SKM-1 (cell line): Measurements from ENCODE around the gene METTL6.
"Not testable (repeated sequence)": the region's sequence is repeated elsewhere in the genome, so short reads cannot be mapped to it uniquely, and the experiment has no call there.

Experiments used
- DNase-seq: peaks from one replicate; lab custom pipeline; 2025; ENCODE audit not compliant: unreplicated experiment; lab: John Stamatoyannopoulos, UW

Gene METTL6, protein sequence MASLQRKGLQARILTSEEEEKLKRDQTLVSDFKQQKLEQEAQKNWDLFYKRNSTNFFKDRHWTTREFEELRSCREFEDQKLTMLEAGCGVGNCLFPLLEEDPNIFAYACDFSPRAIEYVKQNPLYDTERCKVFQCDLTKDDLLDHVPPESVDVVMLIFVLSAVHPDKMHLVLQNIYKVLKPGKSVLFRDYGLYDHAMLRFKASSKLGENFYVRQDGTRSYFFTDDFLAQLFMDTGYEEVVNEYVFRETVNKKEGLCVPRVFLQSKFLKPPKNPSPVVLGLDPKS

DNA sequence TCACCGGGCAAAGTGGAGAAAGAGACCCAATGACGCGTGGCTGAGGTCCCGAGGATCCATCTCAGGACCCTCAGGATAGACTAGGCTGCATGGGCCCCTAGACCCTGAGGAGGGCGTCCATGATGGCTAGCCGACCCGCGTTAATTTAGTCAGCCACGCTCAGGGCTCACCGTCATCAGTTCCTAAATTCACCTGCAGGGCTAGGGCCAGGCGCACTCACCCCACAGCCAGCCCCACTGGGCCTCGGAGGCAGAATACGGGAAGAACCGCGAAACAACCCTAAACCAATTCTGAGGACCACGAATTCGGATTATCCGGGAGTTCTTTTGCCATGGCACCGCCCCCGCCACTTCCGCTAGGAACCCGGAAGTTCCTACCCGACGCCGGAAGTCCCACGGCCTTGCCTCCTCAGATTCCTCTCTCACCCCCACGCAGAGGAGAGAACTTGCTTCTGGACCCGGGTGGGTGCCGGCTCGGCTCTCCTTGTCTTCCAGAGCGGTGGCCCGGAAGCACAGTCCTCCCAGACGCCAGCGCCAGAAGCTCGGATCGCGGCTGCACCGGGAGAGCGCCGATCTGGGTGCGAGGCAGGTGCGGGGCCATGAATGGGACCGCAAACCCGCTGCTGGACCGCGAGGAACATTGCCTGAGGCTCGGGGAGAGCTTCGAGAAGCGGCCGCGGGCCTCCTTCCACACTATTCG, at the start of gene METTL6, which contains the start of gene EAF1:
Gene METTL6 (minus strand): TSS at position 363 of the 699 bp plus-strand sequence. CDS start 1,033 bp downstream, outside the sequence.
Gene EAF1 (plus strand): TSS at position 417 of the 699 bp plus-strand sequence. CDS start 182 bp downstream, at position 599.
- peak; percentile 67 for DNase-seq

DNA sequence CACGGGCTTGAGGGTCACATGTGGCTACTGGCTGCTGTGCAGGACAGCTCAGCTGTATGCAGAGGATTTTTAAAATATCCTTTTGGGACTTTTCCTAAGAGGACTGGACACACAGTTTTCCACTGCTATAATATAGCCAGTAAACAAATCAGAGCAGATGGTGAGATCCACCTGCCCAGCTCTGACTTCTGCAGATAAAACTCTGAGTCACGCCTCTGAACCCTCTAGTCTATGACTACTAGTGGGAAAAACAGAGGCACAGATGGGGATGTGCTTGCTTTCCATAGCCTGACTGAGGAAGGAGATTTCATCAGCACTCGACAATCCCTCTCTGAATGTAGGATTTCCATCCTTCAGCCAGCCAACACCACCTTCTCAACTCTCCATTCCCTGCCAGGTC, 49.0 kb upstream of the METTL6 start:
- no peak for DNase-seq

- DNase-seq = no peak
Measured at GRCh38 chr3:15475161-15475560, 47.8 kb upstream of the METTL6 start.

DNA sequence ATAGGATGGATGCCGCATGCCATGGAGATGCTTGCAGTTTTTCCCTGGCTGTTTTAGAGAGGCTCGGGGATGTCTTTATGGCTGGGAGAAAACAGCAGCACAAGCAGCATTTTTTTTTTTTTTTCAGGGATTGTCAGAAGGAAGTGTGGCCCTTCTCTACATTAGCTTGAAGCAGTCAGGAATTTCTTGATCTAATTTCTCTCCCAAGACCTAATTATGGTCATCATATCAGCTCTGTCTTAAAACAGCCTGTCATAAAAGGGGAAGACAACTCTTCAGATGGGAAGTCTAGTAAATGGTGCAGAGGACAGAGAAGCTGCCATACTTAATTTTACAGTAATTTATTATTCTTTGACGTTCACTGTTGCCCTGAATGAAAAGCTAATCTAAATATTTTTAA, 44.5 kb upstream of the METTL6 start:
- DNase-seq = no peak

DNA sequence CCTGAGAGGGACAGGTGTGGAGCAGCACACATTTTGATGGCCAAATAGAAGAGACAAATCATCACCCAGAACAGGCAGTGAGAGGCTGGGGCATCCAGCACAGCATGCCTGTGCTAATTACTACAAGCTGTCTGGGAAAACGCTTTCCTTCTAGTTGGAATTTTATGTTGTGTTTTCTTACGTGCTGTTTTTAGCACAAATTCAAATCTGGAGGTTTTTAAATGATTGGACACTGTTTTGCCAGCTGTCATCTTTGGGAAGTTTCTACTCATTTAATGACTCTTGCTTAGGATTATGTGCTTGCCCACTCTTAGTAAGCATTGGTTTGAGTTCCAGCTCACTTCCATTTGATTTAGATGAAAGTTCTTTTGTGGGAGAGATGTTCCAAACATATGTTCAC, 43.5 kb upstream of the METTL6 start:
- no peak for DNase-seq

DNA sequence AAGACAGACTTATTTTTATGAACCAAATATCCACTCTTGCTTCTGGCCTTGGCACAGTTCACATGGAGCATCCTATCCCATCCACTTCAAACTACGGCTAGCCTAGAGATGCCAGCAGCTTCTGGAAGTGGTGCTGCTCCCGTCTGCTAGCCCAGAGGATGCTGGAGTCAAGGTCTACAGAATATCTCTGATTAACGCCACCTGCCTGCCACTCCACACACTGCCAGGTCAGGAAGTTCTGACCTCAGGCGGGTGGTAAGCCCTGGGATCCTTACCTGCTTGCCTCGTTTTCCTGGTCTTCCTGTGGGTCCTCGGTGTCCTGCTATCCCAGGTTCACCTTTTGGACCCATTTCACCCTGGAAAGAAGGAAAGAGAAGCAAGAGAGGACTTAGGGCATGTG, 42.9 kb upstream of the METTL6 start:
- DNase-seq = no peak

- no peak for DNase-seq
Measured at GRCh38 chr3:15467227-15468181, 40.2 kb upstream of the METTL6 start.

DNA sequence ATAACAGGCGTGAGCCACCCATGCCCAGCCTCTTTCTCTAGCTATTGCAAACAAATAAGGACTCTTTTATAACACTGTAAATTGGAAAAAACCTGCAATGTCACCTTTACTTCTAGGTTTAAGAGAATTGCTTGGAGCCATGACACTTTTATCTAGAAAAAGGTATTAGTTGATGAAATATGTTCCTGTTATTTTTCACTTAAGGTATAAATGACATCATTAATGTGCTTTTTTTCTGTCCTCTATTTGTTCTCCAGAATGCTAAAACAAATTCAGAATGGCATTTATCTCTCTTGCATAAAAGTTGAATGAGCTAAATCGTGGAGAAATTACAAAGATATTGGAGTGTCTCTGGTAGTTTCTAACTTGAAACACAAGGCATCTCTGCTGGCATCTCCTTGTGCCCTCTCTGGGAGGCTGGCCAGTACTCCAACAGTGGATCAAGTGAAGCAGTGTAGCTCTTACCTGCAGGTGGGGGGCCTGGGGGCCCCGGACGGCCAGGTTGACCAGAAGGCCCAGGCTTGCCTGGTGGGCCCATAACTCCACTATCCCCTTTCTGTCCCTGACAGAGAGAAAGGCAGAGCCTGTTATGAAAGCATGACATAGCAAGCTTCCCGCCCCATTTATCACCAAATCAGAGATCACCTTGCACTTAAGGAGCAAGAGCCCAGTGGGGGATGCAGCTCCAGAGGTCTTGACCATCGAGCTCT, 38.7 kb upstream of the METTL6 start:
- no peak for DNase-seq

- DNase-seq = no peak
Measured at GRCh38 chr3:15462451-15462850, 35.1 kb upstream of the METTL6 start.

GRCh38 chr3:15460891-15461531, 33.7 kb upstream of the METTL6 start:
- no peak for DNase-seq

DNA sequence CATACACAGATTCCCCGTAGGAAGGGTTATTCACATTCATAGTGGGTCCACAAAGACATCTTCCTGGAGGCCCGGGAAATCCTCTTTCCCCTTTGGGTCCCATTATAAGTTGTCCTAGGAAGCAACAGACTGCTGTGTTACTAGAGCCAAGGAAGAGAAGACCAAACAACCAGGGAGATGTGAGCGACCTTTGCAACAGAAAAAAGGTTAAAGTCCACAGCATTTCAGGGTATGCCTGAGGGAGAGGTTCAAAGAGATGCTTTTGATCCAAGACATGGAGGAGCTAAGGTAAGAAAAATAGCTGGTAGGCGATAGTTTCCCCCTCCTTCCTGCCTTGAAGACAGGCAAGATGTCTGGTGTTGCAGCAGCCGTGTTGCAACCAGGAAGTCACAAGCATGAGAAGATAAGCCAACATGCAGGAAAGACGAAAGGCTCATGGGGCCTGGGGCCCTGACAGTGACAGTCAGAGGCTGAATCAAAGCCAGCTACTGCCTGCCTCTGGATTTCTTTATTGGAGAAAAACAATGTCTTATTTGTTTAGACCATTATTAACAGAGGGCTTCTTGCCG, 31.0 kb upstream of the METTL6 start:
- DNase-seq = peak; percentile 10

- not testable (repeated sequence) for DNase-seq
Measured at GRCh38 chr3:15456915-15457314, 29.6 kb upstream of the METTL6 start.

GRCh38 chr3:15456321-15456720, 29.0 kb upstream of the METTL6 start:
- DNase-seq = no peak

GRCh38 chr3:15455756-15456155, 28.4 kb upstream of the METTL6 start:
- DNase-seq = no peak

GRCh38 chr3:15454965-15455364, 27.6 kb upstream of the METTL6 start:
- DNase-seq = no peak

GRCh38 chr3:15453991-15454625, 26.8 kb upstream of the METTL6 start:
- no peak for DNase-seq

- no peak for DNase-seq
Measured at GRCh38 chr3:15453501-15453900, 26.2 kb upstream of the METTL6 start.

GRCh38 chr3:15452961-15453360, 25.6 kb upstream of the METTL6 start:
- DNase-seq = no peak

- DNase-seq = no peak
Measured at GRCh38 chr3:15452156-15452555, 24.8 kb upstream of the METTL6 start.
